ENCODE measurements around the gene C19orf73. TPM values are rescaled to one million over a fixed set of nuclear protein-coding genes. Genes with fewer than 3 reads are reported as not detected.

C19orf73 gene
- total and polyA plus RNA-seq, 9 of the 15 experiments (the other 6 are each of a cell fraction or from before 2014, with no cell fraction given) = 0.08 to 7.4 (median 1.4) TPM

- peak in 1 of 2 experiments; percentile 33; a peak in 1 of 4 replicates for TF ChIP-seq KDM1A (IDR thresholded peaks at IDR 0.05)
- no peak for TF ChIP-seq PKNOX1 (IDR thresholded peaks at IDR 0.05)
- peak; percentile 64; the same call in 1 of the 2 replicates for TF ChIP-seq ZNF263 (CRISPR knock-in tag; IDR thresholded peaks at IDR 0.05; ENCODE audit: borderline replicate concordance)
- TF ChIP-seq POLR3G (IDR thresholded peaks at IDR 0.05; ENCODE audit: extremely low read depth, insufficient read length, insufficient replicate concordance) = no peak
- no peak for TF ChIP-seq E2F1 (CRISPR knock-in tag; IDR thresholded peaks at IDR 0.05)
- no peak for TF ChIP-seq SMAD1 (IDR thresholded peaks at IDR 0.05; ENCODE audit: low read depth, low read length, partially characterized antibody)
- no peak for TF ChIP-seq TCF7L2 (IDR thresholded peaks at IDR 0.05; ENCODE audit: low read depth, low read length)
- TF ChIP-seq MIER1 (IDR thresholded peaks at IDR 0.05; ENCODE audit: low read depth) = no peak
- no peak for TF ChIP-seq ZNF551 (CRISPR knock-in tag; IDR thresholded peaks at IDR 0.05)
Measured at GRCh38 chr19:49154279-49154678, 35.3 kb upstream of the C19orf73 start (continued).

All from K562 (cell line).